ENCODE results near the gene DCTD.
"Not testable (repeated sequence)": the region's sequence is repeated elsewhere in the genome, so short reads cannot be mapped to it uniquely, and the experiment has no call there.

DCTD gene

DNA sequence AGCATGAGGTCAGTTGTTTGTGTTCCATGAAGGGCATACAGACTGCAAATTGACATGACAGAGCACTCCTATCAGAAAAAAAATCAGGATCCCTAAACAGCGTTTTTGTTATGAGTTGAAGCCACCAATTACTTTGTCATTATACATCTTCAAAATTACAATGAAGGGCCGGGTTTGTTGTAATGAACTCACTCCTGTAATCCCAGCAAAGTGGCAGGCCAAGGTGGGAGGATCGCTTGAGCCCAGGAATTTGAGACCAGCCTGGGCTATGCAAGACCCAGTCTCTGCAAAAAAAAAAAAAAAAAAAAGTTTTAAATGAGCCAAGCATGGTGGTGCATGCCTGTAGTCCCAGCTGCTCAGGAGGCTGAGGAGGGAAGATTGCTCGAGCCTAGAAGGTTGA, 3.5 kb upstream of the DCTD start:
- DNase-seq (ENCODE audit: low spot score) = no peak

DNA sequence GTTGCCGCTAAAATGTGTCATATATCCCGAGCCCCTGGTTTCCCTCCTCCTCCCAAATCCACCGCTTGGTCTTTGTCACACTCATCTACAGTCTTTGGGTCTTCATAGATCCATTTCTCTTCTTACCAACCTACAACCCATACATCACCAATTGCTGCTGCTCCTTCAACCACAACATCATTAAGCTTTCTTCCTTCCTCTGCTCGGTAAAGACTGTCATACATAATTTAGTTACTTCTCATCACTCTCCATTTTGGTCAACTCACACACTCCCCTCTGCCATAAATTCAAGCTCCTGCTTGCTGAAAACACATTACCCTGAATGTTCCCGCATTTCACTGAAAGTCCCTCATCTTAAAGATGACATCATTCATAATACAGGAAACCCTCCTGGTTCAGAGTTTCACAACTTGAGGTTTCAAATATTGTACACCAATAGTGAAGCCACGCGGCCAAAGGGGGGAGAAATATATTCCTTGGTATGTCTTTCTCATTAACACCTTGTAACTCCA, 1.7 kb upstream of the DCTD start:
- DNase-seq (ENCODE audit: low spot score) = no peak

DNA sequence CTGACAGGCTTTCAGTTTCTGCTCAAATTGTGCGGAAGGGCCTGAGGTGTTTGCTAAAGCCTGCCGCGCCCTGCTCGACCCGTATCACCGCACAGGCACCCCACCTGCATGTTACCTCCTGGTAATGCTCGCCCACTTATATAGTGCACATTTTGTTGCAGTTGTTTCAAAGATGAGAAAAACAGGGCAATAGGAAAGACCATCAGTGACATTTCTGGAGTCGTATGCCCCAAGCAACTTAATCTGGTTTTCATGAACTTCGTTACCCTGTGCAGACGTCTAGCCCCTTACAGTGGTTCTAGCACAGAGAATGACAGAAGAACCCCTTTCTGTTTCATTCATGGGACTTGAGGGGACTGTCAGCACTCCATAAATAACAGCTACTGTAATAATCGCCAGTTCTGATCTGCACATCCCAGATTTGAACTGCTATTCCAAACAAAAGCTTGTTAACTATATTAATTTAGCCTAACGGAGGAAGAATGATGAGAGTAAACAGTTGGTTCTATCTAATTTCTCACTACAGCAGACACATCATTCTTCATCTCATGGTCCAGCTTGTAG, 940 bp upstream of the DCTD start:
- no peak for DNase-seq (ENCODE audit: low spot score)

DNA sequence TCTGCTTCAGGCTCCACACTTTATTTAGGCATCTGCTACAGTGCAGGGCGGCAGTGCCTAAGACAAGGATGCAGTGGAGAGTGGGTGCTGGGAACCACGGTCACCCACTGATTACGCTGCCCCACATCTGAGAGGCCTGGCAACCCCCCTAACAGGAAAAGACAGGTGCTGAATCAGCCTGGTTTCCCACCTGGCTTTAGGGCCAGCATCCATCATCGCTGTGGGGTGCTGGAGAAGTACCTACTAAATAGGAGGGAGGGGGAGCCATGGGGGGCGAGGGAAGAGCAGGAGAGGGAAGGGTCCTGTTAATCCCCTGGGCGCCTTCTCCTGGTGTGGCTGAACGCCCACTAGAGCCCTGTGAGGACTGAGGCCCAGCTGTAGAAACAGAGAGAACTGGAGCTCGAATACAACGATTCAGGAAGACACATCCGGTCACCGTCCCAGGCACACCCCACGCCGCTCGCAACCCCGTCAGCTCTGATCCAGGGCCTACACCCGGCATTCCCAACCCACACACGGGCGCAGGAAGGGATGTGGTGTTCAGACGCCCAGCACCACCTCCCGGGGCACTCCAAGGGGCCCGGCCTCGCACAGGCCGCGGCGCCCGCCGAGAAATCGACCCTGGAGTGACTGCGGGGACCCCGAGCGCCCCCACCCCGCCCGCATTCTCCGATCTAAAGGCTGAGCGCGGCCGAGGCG, 554 bp downstream of the DCTD start:
- no peak for DNase-seq (ENCODE audit: low spot score)

DNA sequence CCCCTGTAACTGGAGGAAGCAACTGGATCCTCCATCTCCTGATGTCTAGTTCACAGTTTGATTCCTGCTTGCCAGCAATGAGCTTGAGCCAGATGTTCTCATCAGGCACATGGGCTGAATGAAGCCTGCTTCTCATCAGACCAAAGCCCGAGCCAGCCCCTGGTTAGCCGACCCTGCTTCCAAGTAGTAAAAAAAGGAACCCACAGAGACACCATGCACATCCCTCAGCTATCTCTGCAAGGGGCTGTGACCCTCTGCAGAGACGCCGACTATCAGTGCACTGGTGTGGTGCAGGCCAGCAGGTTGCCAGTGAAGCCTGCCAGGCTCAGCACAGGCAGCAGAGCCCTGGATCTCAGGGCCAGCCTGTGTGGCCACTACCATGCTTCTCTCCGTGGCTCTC, 2.8 kb downstream of the DCTD start:
- DNase-seq (ENCODE audit: low spot score) = no peak

DNA sequence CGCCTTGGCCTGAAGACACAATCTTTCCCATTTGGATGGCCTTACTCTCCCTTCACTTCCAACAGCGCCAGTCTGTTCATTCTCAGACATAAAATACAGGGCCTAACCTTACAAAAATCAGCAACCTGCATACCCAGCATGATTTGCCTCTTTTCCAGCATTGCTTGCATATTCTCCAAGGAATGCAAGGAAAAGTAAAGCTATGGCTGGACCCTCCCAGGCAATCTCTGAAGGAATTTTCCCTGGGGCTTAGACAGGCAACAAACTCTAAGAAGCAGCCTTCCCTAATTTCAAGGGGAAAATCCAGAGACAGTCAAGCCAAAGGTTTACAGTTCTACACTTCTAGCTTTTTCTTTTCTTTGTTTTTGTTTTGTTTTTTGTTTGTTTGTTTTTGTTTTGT, 3.6 kb downstream of the DCTD start:
- no peak for DNase-seq (ENCODE audit: low spot score)

DNA sequence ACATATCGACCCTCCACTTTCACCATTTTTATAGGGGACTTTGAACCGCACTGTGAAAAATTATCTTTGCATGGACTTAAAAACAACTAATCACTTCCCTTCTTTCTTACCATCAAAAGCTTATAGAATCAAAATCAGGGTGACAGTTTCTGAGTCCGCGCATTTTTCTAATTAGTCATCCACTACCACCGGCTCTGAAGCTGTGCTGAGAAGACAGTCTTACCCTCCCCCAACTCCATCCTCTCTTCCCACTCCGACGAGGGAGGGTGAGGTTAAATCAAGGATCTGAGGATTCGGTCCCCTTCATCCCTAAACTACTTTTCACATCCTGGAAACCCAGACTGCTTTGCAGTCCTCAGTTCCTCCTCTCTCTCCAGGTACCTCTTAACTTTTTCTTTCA, 4.2 kb downstream of the DCTD start:
- DNase-seq (ENCODE audit: low spot score) = no peak

DNA sequence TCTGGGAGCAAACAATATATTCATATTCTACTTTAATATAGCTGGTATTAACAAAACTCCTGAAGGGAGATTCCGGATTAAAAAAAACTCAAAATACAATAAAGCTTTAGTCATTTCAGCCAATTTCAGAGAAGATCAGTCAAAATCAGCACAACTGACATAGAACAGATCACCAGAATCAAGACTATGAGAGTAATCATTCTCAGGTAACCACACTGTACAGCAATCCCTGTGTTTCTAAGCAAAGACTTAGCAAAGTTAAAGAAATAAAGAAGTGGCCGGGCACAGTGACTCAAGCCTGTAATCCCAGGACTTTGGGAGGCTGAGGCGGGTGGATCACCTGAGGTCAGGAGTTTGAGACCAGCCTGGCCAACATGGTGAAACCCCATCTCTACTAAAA, 9.1 kb downstream of the DCTD start:
- DNase-seq (ENCODE audit: low spot score) = no peak

DNA sequence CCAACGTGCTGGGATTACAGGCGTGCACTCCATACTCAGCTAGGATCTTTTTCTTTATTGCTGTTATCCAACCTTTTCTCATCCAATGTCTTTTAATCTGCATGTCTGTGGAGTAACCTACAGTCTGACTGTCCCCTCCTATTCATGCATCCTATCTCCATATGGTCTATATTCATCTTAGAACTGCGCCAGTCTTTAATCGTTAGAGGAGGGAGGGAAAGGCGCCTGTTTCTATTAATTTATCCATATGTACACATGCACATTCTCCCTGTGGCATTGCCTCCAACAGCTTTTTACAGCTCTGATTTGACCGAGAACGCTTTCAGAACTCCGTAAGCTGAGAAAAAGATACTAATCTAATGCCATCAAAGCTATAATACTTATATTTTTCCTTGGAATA, 9.8 kb downstream of the DCTD start:
- no peak for DNase-seq (ENCODE audit: low spot score)

DNA sequence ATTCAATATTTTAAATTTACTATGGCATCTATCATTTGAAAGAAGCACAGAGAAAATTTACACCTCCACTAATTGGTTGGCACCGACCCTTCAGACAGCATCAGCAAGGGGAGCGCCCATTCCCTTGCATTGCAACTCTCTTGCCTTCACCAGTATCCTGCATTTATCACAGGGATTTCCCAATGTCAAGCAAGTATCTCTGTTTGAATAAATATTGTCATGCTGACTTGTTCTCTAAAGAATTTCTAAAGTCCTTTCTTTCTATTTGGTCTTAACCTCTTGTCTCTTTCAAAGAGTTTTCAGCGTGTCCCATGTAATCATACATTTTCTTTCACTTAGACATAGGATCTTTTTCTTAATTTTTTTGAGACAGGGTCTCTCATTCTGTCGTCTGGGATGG, 10.4 kb downstream of the DCTD start:
- no peak for DNase-seq (ENCODE audit: low spot score)

DNA sequence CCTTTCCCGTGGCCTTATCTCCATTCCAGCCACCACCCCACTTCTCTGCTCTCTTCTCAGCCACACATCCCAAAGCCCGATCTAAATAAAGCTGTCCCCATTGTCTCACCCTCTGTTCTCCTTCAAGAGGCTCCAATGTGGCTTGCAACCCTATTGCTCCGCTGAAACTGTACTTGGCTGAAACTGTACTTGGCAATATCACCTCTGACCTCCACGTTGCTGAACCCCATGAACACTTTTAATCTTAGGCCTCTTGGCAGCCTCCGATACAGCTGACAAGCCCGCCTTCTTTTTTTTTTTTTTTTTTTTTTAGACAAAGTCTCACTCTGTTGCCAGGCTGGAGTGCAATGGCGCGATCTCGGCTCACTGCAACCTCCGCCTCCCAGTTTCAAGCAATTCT, 12.1 kb downstream of the DCTD start:
- DNase-seq (ENCODE audit: low spot score) = no peak

DNA sequence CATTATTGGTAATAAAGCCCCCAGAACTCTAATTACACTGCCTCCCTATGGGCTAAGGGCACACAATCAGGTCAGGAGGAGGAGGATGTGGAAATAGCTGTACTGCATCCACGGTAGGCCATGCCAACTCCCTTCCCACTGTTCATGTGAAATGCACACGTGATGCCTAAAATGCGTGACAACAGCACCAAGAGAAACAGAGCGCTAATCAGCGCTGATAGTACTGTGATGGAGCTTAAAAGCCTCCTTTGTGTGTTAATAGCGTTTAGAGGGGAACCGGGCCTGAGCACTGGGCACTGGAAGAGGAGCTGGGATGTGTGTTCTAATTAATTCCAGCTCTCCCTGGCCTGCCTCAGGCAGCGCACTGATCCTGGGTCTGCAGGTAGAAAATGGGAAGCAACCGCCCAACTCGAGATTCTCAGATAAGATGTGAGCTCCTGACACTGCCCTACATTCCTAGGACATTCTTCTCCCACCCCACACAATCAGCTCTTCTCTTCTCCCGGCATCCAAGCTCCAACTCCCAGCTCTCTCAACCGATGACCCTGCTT, 12.9 kb downstream of the DCTD start:
- DNase-seq (ENCODE audit: low spot score) = no peak

DNA sequence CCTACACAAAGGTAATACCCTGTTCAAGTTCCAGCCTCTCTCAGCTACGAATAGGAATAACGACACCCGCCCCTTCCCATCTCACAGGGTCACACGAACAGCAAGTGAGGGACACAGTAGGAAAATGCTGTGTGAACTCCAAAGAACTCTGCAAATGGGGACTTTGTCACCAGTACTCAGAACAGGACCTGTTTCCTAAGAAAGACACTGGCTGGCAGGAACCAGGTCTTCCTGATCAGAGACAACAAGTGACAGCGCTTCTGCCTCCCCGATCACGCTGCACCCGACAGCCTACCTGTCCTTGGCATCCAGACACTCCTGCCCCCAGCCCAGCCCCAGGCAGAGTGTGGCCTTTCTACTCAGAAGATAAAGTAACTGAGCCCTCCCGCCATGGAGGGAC, 14.2 kb downstream of the DCTD start:
- no peak for DNase-seq (ENCODE audit: low spot score)

DNA sequence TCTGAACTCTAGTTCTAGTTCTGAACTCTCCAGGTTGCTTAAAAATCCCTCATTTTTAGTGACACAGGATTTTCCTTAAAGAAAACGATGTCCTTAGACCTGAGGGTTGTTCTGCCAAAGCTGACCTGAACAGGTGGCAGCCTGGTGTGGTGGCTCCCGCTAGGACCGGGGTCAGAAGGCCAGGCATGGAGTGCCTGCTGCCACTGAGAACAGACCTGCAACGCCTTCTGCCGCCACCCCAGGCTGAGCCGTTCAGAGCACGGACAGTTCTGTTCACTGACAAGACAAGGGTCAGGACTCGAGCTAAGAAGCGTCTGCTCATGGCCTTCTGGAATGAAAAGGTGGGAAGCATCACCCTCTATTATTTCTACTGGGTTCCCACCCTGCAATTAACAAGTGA, 15.8 kb downstream of the DCTD start:
- DNase-seq (ENCODE audit: low spot score) = no peak

DNA sequence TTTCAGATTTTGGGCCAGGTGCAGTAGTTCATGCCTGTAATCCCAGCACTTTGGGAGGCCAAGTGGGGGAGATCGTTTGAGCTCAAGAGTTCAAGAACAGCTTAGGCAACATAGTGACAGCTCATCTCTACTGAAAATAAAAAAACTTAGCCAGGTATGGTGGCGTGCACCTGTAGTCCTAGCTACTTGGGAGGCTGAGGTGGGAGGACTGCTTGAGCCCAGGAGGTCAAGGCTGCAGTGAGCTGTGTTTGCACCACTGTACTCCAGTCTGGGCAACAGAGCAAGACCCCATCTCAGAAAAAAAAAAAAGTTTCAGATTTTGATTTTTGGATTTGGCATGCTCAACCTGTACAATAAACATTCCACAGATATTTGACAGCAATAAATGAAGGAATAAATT, 17.2 kb downstream of the DCTD start:
- not testable (repeated sequence) for DNase-seq (ENCODE audit: low spot score)

DNA sequence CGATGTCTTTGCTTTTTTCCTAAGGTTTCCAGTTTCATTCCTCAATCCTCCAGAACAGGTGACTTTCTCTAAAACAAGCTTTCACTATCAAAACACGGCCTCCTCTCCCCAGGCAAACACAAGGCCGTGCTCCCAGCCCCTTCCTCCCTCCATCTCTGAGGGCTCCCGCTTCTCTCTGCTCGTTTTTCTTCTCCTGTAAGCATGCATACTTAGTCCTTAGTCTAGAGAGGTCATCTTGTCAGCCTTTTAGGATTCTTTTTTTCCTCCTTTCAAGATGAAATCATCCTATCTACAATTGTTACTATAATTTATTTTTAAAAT, 18.7 kb downstream of the DCTD start:
- DNase-seq (ENCODE audit: low spot score) = no peak

DNA sequence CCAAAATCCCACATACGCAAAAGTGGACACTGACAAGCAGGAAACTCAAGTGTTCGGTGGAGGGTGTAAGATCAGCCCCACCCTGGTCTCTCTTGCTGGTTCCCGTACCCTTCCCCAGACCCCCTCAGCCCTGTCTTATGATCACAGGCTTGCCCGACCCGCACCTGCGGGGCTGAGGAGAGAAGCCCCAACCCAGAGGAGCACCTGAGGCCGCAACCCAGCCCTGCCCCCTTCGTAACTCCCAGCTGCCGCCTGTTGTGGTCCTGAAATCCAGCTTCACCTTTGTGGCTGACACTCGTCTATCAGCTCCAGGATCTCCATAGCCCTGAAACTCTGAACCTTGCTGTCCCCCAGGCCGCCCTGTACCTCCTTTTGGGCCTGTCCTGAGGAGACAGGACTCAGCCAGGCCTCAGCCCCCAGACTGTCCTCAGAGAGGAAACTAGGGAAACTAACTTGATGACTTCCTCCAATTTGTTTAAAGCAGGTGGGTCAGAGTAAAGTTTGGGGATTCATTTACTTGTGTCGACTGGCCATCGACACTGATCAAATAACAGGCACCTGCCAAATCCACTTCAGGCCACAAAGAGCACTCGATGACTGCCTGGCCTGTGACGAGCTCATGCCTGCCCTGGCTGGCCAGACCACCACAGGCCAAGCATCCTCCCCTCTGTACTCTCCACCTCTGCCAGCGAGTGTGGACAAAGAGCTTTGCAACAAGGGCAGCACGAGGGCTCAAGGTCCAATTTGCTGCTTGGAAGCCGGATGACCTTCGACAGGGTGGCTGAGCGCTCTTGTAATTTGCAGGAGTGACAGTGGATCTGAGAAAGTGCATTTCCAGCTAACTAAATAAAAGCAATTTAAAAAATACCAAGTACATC, 19.3 kb downstream of the DCTD start:
- DNase-seq (ENCODE audit: low spot score) = no peak

DNA sequence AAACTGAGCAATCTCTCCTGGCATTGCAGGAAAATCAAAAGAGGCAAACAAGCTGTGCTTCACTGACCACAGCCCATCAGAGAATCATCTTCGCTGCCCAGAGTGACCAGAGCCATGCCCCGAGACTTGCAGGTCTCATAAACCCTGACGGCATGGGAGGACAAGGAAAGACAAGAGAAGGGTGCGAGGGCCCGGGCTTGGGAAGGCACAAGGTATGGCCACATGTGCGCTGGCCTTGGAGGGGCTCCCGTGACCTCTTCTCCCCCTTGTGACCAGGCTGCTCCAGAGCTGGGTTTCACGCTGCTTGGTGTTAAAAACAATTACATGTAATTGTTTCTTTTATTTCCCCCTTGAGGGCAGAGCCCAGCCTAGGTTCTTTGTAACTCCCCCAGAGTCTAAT, 20.8 kb downstream of the DCTD start:
- no peak for DNase-seq (ENCODE audit: low spot score)

DNA sequence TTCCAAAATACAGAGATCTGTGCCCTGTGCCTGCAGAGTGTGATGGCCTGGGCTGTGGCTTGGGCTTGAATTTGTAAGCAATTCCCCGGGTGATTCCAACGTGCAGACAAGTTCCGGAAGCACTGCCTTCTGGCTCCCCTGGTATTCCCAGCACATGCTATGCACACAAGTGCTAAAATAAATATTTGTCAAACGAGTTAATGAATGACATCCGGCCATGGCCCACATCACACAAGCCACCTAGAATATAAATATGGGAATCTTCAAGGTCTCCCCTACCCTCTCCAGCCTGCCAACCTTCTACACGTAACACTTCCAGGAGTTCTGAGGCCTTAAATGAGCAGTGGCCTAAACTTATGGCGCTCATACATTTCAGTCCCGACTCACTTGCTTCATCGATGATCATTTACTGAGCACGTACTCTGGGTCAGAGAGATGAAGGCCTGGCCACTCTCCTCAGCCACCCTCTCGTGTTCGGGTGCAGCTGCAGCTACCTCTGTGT, 21.3 kb downstream of the DCTD start:
- no peak for DNase-seq (ENCODE audit: low spot score)

DNA sequence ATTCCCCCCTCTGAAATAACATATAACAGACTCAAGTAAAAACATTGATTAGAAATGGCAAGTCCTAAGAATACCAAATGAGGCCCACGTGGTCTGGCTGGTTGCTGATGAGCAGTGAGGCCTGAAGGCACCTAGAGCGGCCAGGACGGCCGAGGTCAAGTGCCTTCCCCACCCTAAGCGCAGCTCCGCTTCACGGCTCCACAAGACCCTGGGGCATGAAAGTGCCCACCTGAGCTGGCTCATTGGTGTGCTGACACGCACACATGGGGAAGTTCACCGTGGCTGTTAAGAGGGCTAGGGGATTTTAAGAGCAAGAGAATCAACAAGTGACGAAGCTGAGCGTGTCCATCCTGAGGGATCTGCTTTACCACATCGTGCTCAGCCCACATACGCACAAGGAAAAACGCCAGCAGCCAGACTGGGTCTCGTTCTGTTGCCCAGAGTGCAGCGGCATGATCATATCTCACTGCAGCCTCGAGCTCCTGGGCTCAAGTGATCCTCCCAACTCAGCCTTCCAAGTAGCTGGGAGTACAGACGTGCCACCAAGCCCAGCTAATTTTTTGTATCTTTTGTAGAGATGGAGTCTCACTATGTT, 22.4 kb downstream of the DCTD start:
- DNase-seq (ENCODE audit: low spot score) = no peak

DNA sequence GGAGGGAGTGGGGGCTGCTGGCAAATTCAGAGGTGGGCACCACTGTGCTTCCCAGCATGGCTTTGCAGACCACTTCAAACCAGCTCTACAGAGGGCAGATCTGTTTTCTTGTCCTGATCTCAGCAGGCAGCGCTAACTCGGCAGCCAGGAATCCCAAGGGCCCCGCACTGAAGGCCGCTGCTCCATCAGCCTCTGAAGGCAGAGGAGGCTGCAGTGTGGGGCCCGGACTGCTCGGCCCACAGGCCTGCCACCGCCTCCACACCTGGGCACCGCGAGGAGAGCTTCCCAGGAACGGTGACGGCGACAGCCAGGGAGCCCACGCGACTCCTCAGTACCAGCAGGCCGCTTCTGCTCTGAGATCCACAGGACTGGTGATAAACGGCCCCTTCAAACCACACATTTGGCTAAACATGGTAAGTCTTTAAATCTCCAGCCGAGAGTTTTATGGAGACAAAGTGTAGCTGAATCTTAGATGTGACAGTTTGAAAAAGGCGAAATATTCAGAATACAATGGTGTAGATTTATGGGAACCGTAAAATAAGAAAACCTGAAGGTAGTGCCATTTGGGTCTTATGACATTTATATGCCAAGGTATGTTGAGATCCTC, 23.6 kb downstream of the DCTD start:
- DNase-seq (ENCODE audit: low spot score) = no peak

DNA sequence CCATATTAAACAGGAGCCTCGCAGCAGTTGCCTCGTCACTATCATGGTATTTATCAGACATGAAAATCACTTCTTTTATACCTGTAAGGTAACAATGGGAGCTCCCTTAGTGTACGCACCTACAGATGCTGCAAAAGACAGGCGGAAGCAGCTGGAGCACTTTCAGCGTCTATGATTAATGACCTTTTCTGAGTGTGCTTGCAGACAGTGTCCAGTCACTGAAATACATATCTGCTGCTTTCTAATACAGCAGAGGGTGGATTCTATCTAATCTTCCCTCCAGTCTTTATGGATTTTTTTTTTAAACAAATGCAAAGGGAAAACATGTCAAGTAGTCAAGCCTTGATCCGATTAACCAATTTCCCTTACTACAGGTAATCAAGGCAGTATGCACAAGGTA, 24.1 kb downstream of the DCTD start:
- DNase-seq (ENCODE audit: low spot score) = no peak

All from COLO829 (cell line).